ENCODE data around the gene CDK13.

CDK13 gene

GRCh38 chr7:39971924-39972323, 21.9 kb downstream of the CDK13 start:
- no peak for TF ChIP-seq CTCF (IDR thresholded peaks at IDR 0.05; ENCODE audit: borderline replicate concordance, control extremely low read depth, extremely low read depth, insufficient read depth, missing control alignments)
- DNase-seq (ENCODE audit: low spot score) = no peak
- in situ Hi-C loops (cut with MboI; ENCODE audit: low sequenced_read_pairs, unreplicated experiment) = no loop called here

GRCh38 chr7:39973801-39974200, 23.7 kb downstream of the CDK13 start:
- DNase-seq (ENCODE audit: low spot score) = no peak
- TF ChIP-seq CTCF (IDR thresholded peaks at IDR 0.05; ENCODE audit: borderline replicate concordance, control extremely low read depth, extremely low read depth, insufficient read depth, missing control alignments) = no peak
- in situ Hi-C loops (cut with MboI; ENCODE audit: low sequenced_read_pairs, unreplicated experiment) = no loop called here

GRCh38 chr7:39978230-39978934, 28.3 kb downstream of the CDK13 start:
- no peak for TF ChIP-seq CTCF (IDR thresholded peaks at IDR 0.05; ENCODE audit: borderline replicate concordance, control extremely low read depth, extremely low read depth, insufficient read depth, missing control alignments)
- no peak for DNase-seq (ENCODE audit: low spot score)
- in situ Hi-C loops (cut with MboI; ENCODE audit: low sequenced_read_pairs, unreplicated experiment) = no loop called here

GRCh38 chr7:39979406-39980073, 29.5 kb downstream of the CDK13 start:
- no peak for DNase-seq (ENCODE audit: low spot score)
- TF ChIP-seq CTCF (IDR thresholded peaks at IDR 0.05; ENCODE audit: borderline replicate concordance, control extremely low read depth, extremely low read depth, insufficient read depth, missing control alignments) = no peak
- in situ Hi-C loops (cut with MboI; ENCODE audit: low sequenced_read_pairs, unreplicated experiment) = no loop called here

GRCh38 chr7:39985398-39985918, 35.4 kb downstream of the CDK13 start:
- in situ Hi-C loops (cut with MboI; ENCODE audit: low sequenced_read_pairs, unreplicated experiment) = no loop called here
- no peak for DNase-seq (ENCODE audit: low spot score)
- TF ChIP-seq CTCF (IDR thresholded peaks at IDR 0.05; ENCODE audit: borderline replicate concordance, control extremely low read depth, extremely low read depth, insufficient read depth, missing control alignments) = no peak

- no peak for TF ChIP-seq CTCF (IDR thresholded peaks at IDR 0.05; ENCODE audit: borderline replicate concordance, control extremely low read depth, extremely low read depth, insufficient read depth, missing control alignments)
- no peak for DNase-seq (ENCODE audit: low spot score)
- in situ Hi-C loops (cut with MboI; ENCODE audit: low sequenced_read_pairs, unreplicated experiment) = no loop called here
These were observed 37.7 kb downstream of the CDK13 start for GRCh38 chr7:39987641-39988347.

Measured in GM13976 (cell line).